Suppressor macrophage (primary cell): ENCODE results near the gene PALM.
"Not testable (repeated sequence)": the region's sequence is repeated elsewhere in the genome, so short reads cannot be mapped to it uniquely, and the experiment has no call there.

Source experiments
- DNase-seq, 4 experiments: peaks; one replicate each; pipeline ENCODE4 v3.0.0-alpha.2; 2020 to 2022

The PALM gene

GRCh38 chr19:679418-680286 lies 29.1 kb upstream of the PALM start:
- DNase-seq: peak; percentile 74 to 86 (median 80)

- DNase-seq: peak; percentile 98 to 100 (median 99)
Measured at GRCh38 chr19:680287-681028, 28.3 kb upstream of the PALM start.

GRCh38 chr19:681029-682019 lies 27.4 kb upstream of the PALM start:
- DNase-seq: peak; percentile 96 to 99 (median 96)

GRCh38 chr19:682678-683320 lies 25.9 kb upstream of the PALM start:
- DNase-seq: no peak

- DNase-seq: no peak
Measured at GRCh38 chr19:685454-685931, 23.2 kb upstream of the PALM start.

GRCh38 chr19:686589-687297 lies 22.0 kb upstream of the PALM start:
- DNase-seq: no peak

- no peak for DNase-seq
Measured at GRCh38 chr19:687569-688166, 21.1 kb upstream of the PALM start.

GRCh38 chr19:688214-688613 lies 20.5 kb upstream of the PALM start:
- DNase-seq: no peak

GRCh38 chr19:688992-689391 lies 19.7 kb upstream of the PALM start:
- DNase-seq: no peak

- no peak for DNase-seq
Measured at GRCh38 chr19:690203-690602, 18.5 kb upstream of the PALM start.

- DNase-seq: no peak
Measured at GRCh38 chr19:694481-695351, 14.0 kb upstream of the PALM start.

- no peak for DNase-seq
Measured at GRCh38 chr19:695352-695949, 13.3 kb upstream of the PALM start, which contains the start of gene PRSS57. Gene PRSS57, minus strand, starts transcription at chr19:695452. Its CDS starts 22 bp downstream, at chr19:695430.

GRCh38 chr19:698529-698928 lies 10.2 kb upstream of the PALM start:
- not testable (repeated sequence) for DNase-seq

GRCh38 chr19:699885-700284 lies 8.8 kb upstream of the PALM start:
- DNase-seq: peak in 2 of 4 experiments; percentile 40 to 42

- not testable (repeated sequence) for DNase-seq
Measured at GRCh38 chr19:702847-703246, 5.9 kb upstream of the PALM start.

- peak in 1 of 4 experiments; percentile 19 for DNase-seq
Measured at GRCh38 chr19:703329-703650, 5.4 kb upstream of the PALM start.

GRCh38 chr19:703651-704446 lies 4.9 kb upstream of the PALM start:
- peak; percentile 91 to 96 (median 94) for DNase-seq

- no peak for DNase-seq
Measured at GRCh38 chr19:704447-704741, 4.3 kb upstream of the PALM start.
